OCI-LY3 (cell line): ENCODE results near the gene NOD2.

ENCODE experiments used
- CTCF ChIP-seq: fragments of 200-600, 300-600 bp; sonication (generic); IDR thresholded peaks from 2 replicates; pipeline ENCODE4 v1.5.1; 2014; ENCODE audit warnings: antibody characterized with exemption, low read length, low read depth
- EZH2phosphoT487 ChIP-seq: fragments of 200-600 bp; shearing (Covaris generic); IDR thresholded peaks from 2 replicates; pipeline ENCODE4 v1.6.1; 2018; ENCODE audit warnings: antibody characterized with exemption, mixed run types, low read depth

- TF ChIP-seq CTCF (no peak), EZH2phosphoT487 (no peak)
Observed at GRCh38 chr16:50699326-50700159, 6.1 kb downstream of the NOD2 start.
